ENCODE data around the gene ABTB2. TPM values are rescaled to one million over a fixed set of nuclear protein-coding genes. Genes with fewer than 3 reads are reported as not detected.

The ABTB2 gene
- total and polyA plus RNA-seq, 10 of the 15 experiments (the other 5 are each of a cell fraction or from before 2014, with no cell fraction given), result 0.13 to 2.1 (median 0.72) TPM

- WGBS (ENCODE audit: insufficient coverage, insufficient replicate concordance, low lambda C conversion rate, missing lambda C conversion rate), result 76% methylated on average over 5 of the region's 5 CpGs
Measured at GRCh38 chr11:34191578-34191977, 166.2 kb downstream of the ABTB2 start.

More at GRCh38 chr11:34191578-34191977, 166.2 kb downstream of the ABTB2 start:
- ChIA-PET SMC1A (ENCODE audit: uncharacterized antibody, unreplicated experiment) (interaction anchor here (1.4 to 2.3 kb wide), 2 partner anchors 17 to 43 kb away, joined by 4 to 10 read pairs; no protein-coding TSS in a partner anchor), POLR2A (no interaction called here), RAD21 (ENCODE audit: unreplicated experiment) (interaction anchor here (1.6 kb wide), 1 partner anchor 60 kb away, joined by 5 read pairs; no protein-coding TSS in a partner anchor), CTCF (interaction anchor here (1.6 kb wide), 1 partner anchor 14 kb away, joined by 5 read pairs; no protein-coding TSS in a partner anchor)
- BruUV-seq (replicated peaks), result no TSS peak
- in situ Hi-C loops (cut with MboI), result no loop called here
- Histone ChIP-seq H3K79me2 (ENCODE audit: control insufficient read depth, insufficient read depth, low read length) (no peaks in the 10 kb centered on the region), H4K20me1 (ENCODE audit: control insufficient read depth, insufficient read depth) (no peaks in the 10 kb centered on the region), H3K4me1 (ENCODE audit: control insufficient read depth, insufficient read depth, low read length) (no peaks in the 10 kb centered on the region), H3K27ac (ENCODE audit: control insufficient read depth, insufficient read depth) (no peak overlapping the region), H3K4me2 (ENCODE audit: control insufficient read depth, insufficient read depth) (no peak overlapping the region), H3K4me3 (no peak overlapping the region), H3K9me3 (replicated peaks; ENCODE audit: control insufficient read depth, insufficient read depth, low read length) (no peaks in the 10 kb centered on the region), H3K27me3 (replicated peaks in 1 of 2; ENCODE audit: control insufficient read depth in 2 of 2, insufficient read depth in 2 of 2, low read length in 1 of 2) (no peaks in the 10 kb centered on the region), H2AFZ (ENCODE audit: control insufficient read depth, low read depth, low read length) (no peak overlapping the region), H3K36me3 (ENCODE audit: control insufficient read depth in 2 of 2, insufficient read depth in 2 of 2, low read length in 1 of 2) (no peaks in the 10 kb centered on the region; a peak in 1 of 4 replicates), H3K9ac (ENCODE audit: control insufficient read depth, insufficient read depth, low read length) (no peak overlapping the region)
- FAIRE-seq (no peak), ATAC-seq (peak; percentile 21; the same call in 1 of the 3 replicates), DNase-seq (ENCODE audit: low read depth, low spot score) (no peak)
- intact Hi-C loops (cut with micrococcal nuclease; ENCODE audit: unreplicated experiment), result no loop called here
- TF ChIP-seq, protein P1, sequence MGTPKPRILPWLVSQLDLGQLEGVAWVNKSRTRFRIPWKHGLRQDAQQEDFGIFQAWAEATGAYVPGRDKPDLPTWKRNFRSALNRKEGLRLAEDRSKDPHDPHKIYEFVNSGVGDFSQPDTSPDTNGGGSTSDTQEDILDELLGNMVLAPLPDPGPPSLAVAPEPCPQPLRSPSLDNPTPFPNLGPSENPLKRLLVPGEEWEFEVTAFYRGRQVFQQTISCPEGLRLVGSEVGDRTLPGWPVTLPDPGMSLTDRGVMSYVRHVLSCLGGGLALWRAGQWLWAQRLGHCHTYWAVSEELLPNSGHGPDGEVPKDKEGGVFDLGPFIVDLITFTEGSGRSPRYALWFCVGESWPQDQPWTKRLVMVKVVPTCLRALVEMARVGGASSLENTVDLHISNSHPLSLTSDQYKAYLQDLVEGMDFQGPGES (IDR thresholded peaks at IDR 0.05), result no peak
- TF ChIP-seq NFYB (IDR thresholded peaks at IDR 0.05; ENCODE audit: insufficient read depth, low read depth, low read length) (peak; percentile 54; the same call in 1 of the 2 replicates), EGR1 (IDR thresholded peaks at IDR 0.05; ENCODE audit: borderline replicate concordance in 1 of 2, low read depth in 2 of 2, low read length in 2 of 2) (no peak), MTA2 (IDR thresholded peaks at IDR 0.05; ENCODE audit: low read depth) (no peak), WRNIP1 (IDR thresholded peaks at IDR 0.05; ENCODE audit: borderline replicate concordance, low read depth, low read length) (no peak), SIN3A (IDR thresholded peaks at IDR 0.05; ENCODE audit: low read depth, low read length) (no peak)
- TF ChIP-seq, protein P2, sequence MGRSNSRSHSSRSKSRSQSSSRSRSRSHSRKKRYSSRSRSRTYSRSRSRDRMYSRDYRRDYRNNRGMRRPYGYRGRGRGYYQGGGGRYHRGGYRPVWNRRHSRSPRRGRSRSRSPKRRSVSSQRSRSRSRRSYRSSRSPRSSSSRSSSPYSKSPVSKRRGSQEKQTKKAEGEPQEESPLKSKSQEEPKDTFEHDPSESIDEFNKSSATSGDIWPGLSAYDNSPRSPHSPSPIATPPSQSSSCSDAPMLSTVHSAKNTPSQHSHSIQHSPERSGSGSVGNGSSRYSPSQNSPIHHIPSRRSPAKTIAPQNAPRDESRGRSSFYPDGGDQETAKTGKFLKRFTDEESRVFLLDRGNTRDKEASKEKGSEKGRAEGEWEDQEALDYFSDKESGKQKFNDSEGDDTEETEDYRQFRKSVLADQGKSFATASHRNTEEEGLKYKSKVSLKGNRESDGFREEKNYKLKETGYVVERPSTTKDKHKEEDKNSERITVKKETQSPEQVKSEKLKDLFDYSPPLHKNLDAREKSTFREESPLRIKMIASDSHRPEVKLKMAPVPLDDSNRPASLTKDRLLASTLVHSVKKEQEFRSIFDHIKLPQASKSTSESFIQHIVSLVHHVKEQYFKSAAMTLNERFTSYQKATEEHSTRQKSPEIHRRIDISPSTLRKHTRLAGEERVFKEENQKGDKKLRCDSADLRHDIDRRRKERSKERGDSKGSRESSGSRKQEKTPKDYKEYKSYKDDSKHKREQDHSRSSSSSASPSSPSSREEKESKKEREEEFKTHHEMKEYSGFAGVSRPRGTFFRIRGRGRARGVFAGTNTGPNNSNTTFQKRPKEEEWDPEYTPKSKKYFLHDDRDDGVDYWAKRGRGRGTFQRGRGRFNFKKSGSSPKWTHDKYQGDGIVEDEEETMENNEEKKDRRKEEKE (IDR thresholded peaks at IDR 0.05), result no peak
